Activated CD4-positive, alpha-beta T cell treated with anti-CD3 and anti-CD28 coated beads for 24 hours (primary cell): ENCODE results near the gene SGCD.

ENCODE experiments used
- DNase-seq, 2 donors: peaks; one replicate each; pipeline ENCODE4 v3.0.0-alpha.2; 2020; ENCODE audit warnings: low read depth in 2 of 2

The SGCD gene

GRCh38 chr5:156774273-156774672 lies 447.3 kb downstream of the SGCD start:
- no peak for DNase-seq

GRCh38 chr5:156778139-156778706 lies 451.3 kb downstream of the SGCD start:
- no peak for DNase-seq

- DNase-seq, result no peak
Measured at GRCh38 chr5:156778752-156779151, 451.8 kb downstream of the SGCD start.

DNA sequence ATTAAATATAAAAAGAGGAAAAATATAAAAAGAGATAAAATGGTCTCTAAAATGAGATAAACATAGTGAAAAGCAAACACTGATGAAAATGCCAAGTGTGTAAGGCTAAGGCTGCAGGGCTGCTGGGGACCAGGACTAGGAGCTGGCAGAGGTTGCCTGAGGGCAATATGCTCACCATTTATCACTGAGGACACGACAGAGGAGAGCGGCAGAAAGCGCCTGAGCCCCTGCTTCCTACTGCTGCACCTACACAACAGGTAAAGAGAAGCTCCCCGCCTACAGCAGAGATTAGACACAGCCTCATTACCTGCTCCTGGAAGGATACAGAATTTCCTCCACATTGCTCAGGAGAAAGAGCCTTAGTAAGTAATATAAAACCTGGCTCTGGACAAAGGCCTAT lies 452.5 kb downstream of the SGCD start:
- DNase-seq, result no peak

DNA sequence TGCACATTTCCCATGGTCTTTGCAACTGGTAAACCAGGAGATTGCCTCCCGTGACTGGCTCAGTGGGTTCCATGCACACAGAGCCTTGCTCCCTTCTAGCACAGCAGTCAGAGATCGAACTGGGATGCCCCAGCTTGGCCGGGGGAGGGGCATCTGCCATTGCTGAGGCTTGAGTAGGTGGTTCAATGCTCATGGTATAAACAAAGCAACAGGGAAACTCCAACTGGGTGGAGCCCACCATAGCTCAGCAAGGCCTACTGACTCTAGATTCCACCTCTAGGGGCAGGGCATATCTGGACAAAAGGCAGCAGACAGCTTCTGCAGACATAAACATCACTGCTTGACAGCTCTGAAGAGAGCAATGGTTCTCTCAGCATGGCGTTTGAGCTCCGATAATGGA lies 456.1 kb downstream of the SGCD start:
- no peak for DNase-seq

DNA sequence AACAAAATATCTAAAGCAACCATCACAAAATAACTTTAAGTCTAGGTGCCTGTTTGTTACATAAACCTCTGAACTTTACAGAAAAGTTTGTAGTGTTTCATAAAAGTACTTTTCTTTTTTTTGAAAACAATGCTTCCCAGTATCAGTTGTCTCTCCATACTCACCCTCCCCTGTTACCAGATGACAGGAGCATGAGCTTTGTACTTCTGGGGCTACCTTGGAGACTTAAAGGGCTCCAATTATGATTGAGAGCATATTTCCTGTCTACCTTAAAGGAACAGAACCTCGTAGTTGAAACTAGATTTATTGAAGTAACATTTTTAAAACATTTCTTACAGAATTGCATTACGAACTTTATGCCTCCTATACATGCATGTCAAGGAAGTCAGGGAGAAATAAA lies 467.7 kb downstream of the SGCD start:
- no peak for DNase-seq

DNA sequence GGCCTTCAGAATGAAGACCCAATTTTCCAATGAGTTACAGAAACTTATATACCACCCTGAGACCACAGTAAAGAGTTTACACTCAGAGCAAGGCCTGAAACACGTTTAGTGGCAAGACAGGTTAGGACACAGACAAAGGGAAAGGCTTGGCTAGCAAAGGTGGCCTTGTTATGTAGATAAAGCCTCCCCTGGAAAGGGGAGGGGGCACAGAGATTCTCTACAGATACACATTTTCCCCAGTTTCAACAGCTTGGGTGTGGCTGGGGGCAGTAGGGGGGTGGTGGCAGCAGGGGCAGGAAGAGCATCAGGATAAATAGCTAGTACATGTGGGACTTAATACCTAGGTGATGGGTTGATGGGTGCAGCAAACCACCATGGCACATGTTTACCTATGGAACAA lies 471.2 kb downstream of the SGCD start:
- DNase-seq, result no peak

DNA sequence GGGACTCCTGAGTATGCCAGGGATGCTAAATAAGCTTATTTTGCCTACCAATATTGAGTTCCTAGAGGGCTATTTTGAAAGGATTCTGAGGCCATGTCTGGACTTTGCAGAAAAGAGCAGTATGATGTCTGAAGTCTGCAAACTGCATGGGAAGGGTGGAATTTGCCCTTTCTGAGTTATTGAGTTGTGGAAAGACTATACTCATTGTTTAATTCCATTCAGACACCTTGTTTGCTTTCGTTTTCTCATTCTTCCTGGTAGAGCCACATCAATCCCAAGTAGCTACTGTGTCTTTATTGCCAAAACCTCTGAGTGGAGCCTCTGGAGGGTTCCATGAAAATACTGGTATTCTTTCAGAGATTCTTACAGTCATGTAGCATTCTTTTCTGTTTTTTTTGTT lies 472.2 kb downstream of the SGCD start:
- DNase-seq, result no peak

DNA sequence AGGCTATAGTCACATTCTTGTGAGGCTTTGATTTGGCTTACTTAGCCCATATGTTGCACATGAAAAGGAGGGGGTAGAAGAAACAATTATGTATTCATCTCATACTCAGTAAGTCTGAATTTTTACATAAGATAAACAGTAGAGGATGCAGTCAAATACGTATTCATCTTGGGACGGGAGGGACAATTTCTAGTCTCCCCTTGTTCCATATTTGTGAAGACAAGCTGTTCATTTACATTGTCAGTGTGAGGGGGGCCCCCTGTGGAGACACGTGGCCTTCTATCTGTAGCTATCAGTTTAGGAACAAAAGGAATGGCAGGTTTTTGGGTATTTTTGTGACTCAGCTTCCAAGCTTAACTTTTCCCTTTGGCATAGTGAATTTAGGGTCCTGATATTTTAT lies 474.0 kb downstream of the SGCD start:
- no peak for DNase-seq

- DNase-seq, result no peak
Measured at GRCh38 chr5:156802501-156802900, 475.5 kb downstream of the SGCD start.

DNA sequence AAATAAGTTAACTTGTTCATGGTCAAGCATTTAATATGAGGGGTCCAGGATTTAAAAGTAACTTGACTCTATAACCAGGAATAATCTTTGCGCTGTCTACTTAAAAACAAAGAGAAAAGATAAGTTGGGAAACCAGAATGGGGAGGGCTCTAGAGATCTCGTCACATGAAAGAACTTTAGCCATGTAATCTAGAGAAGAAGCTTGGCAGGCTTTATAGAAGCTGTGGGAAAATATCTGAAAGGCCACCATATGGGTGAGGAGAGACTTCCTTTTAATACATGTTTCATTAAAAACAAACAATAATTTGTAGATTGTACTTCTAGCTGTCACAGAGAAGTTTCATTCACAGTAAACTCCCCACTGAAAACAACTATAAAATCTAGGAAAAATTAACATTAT lies 476.4 kb downstream of the SGCD start:
- no peak for DNase-seq

GRCh38 chr5:156812959-156813358 lies 486.0 kb downstream of the SGCD start:
- DNase-seq, result no peak

- peak; percentile 0 to 6 for DNase-seq
Measured at GRCh38 chr5:156815988-156816599, 489.1 kb downstream of the SGCD start.
